ENCODE results near the gene CSTB.

DNA sequence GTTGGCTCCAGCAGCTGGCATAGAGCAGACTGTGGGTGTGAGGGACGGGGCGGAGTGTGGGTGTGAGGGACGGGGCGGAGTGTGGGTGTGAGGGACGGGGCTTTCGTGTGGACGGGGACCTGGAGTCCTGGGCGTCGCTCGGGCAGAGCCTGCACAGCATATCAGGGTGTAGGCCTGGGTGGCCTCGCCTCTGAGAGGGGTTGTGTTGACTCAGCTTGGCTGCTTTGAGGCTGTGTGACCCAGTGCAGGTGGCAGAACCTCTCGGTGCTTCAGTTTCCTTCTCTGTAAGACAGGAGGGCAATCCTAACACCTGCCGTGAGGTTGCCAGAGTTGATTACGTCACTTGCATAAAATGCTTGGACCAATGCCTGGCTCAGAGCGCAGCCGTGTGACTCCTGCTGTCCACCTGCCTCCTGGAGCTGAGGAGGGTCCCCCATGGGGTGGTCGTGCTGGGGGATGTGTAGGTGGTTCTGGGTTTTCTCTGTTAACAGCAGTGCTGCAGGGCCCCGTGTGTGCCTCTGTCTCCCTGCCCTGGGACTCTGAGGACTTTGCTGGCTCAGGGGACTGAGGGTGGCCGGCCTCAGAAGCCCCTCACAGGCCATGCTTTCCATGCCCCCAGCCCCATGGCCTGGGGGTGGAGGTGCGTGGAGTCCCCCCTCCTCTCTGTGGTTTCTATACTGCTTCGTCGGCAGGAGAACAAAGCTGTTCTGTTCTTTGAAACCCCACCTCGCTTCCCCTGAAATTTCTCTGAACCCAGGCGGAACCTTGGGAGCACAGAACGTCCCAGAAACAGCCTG lies 41.8 kb downstream of the CSTB start:
- TF ChIP-seq, protein P1, sequence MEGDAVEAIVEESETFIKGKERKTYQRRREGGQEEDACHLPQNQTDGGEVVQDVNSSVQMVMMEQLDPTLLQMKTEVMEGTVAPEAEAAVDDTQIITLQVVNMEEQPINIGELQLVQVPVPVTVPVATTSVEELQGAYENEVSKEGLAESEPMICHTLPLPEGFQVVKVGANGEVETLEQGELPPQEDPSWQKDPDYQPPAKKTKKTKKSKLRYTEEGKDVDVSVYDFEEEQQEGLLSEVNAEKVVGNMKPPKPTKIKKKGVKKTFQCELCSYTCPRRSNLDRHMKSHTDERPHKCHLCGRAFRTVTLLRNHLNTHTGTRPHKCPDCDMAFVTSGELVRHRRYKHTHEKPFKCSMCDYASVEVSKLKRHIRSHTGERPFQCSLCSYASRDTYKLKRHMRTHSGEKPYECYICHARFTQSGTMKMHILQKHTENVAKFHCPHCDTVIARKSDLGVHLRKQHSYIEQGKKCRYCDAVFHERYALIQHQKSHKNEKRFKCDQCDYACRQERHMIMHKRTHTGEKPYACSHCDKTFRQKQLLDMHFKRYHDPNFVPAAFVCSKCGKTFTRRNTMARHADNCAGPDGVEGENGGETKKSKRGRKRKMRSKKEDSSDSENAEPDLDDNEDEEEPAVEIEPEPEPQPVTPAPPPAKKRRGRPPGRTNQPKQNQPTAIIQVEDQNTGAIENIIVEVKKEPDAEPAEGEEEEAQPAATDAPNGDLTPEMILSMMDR (IDR thresholded peaks at IDR 0.05; ENCODE audit: control extremely low read depth in 1 of 3, insufficient read depth in 1 of 3, low read depth in 1 of 3, low read length in 3 of 3), result no peak
- TF ChIP-seq RAD21 (IDR thresholded peaks at IDR 0.05 in 1 of 2, conservative IDR thresholded peaks at IDR 0.05 in 1 of 2; ENCODE audit: low read depth in 2 of 2, low read length in 2 of 2), result no peak
- TF ChIP-seq POLR2A (IDR thresholded peaks at IDR 0.05; ENCODE audit: control extremely low read depth in 1 of 2, low read depth in 2 of 2, low read length in 2 of 2), result no peak
- TF ChIP-seq EZH2 (IDR thresholded peaks at IDR 0.05; ENCODE audit: low read depth, low read length, severe bottlenecking), result no peak
